Measurements from ENCODE around the gene KRTAP5-9.

The KRTAP5-9 gene

GRCh38 chr11:71554996-71555395, 6.8 kb downstream of the KRTAP5-9 start:
- FAIRE-seq (no peak), DNase-seq (ENCODE audit: insufficient read length, low spot score) (no peak)
- TF ChIP-seq CTCF (IDR thresholded peaks at IDR 0.05; ENCODE audit: insufficient read depth, missing control alignments), result no peak

DNA sequence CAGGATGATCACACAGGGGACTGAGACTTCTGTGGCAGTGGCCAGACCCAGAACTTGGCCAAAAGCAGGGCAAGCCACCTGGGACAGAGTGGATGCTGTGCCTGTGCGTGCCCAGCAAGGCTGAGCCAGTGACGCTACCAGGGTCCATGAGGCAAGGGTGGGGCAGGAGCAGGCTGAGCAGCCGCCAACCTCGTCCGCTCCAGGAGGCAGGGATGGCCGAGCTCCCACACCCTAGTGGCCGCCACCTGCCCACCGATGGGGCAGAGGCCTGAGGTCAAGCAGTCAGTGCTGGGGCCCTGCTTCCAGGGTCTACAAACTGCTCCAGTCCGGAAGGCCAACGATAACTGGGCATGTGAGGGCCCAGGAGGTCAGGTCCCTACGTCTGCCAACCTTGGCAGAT, 7.3 kb downstream of the KRTAP5-9 start:
- FAIRE-seq (no peak), DNase-seq (ENCODE audit: insufficient read length, low spot score) (no peak)
- TF ChIP-seq CTCF (IDR thresholded peaks at IDR 0.05; ENCODE audit: insufficient read depth, missing control alignments), result no peak

DNA sequence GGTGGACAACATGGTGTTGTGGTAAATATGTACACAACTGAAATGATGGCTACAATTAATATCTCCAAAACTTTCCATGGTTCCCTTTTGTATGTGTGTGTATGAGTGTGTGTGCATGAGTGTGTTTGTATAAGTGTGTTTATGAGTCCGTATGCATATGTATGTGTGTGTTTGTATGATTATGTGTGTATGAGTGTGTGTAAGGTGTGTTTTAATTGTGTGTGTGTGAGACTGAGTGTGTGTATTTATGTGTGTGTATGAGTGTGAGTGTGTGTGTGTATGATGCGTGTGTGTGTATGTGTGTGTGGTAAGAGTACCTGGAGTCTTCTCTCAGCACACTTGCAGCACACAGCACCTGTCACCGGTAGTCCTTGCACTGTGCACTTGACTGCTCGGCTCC, 7.8 kb downstream of the KRTAP5-9 start:
- no peak for DNase-seq (ENCODE audit: insufficient read length, low spot score)
- no peak for FAIRE-seq
- TF ChIP-seq CTCF (IDR thresholded peaks at IDR 0.05; ENCODE audit: insufficient read depth, missing control alignments), result no peak

DNA sequence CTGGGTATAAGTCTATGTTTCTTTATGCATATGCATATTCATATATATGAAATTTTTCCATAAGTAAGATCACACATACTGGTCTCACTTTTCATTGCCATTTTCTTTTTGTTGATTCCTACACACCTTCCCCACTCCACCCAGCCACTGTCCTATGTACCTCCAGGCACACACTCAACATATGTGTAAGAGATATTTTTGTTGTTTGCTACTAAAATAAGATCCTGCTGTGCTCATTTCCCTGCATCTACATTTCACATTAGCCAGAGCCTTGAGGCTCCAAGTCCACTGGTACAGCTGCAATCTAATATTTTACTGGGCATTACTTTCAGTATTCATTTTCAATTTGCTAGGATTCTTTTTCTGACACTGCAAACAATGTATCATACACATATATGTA, 9.0 kb downstream of the KRTAP5-9 start:
- DNase-seq (ENCODE audit: insufficient read length, low spot score) (no peak), FAIRE-seq (no peak)
- no peak for TF ChIP-seq CTCF (IDR thresholded peaks at IDR 0.05; ENCODE audit: insufficient read depth, missing control alignments)

- no peak for TF ChIP-seq CTCF (IDR thresholded peaks at IDR 0.05; ENCODE audit: insufficient read depth, missing control alignments)
- DNase-seq (ENCODE audit: insufficient read length, low spot score) (no peak), FAIRE-seq (no peak)
These were observed 10.8 kb downstream of the KRTAP5-9 start for GRCh38 chr11:71558996-71559395.

- no peak for FAIRE-seq
- TF ChIP-seq CTCF (IDR thresholded peaks at IDR 0.05; ENCODE audit: insufficient read depth, missing control alignments), result no peak
- DNase-seq (ENCODE audit: insufficient read length, low spot score), result no peak
These were observed 13.9 kb downstream of the KRTAP5-9 start for GRCh38 chr11:71562120-71562519.

DNA sequence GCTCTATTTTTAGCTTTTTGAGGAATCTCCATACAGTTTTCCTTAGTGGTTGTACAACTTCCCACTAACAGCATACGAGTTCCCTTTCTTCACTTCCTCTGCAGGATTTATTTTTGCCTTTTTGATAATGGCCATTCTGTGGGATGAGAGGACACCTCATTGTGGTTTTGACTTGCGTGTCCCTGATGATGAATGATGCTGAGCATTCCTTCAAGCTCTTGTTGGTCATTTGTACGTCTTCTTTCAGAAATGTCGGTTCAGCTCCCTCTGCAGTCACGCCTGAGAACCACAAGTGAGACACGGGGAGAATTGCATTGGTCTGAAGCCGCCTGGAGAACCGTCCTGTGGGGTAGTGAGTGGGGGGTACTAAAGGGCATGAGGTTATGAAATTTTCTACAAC, 15.2 kb downstream of the KRTAP5-9 start:
- FAIRE-seq, result no peak
- peak; percentile 17 for TF ChIP-seq CTCF (IDR thresholded peaks at IDR 0.05; ENCODE audit: insufficient read depth, missing control alignments)
- no peak for DNase-seq (ENCODE audit: insufficient read length, low spot score)
